Endothelial cell (in vitro differentiated cells): Measurements from ENCODE around the gene TIMM23. TPM values are rescaled to one million over a fixed set of nuclear protein-coding genes. Genes with fewer than 3 reads are reported as not detected.
A peak's percentile ranks its signal among the peaks of the same experiment; 100 is the strongest.

Source experiments
- DNase-seq: peaks from one replicate; pipeline ENCODE4 v3.0.0; 2021; ENCODE audit warnings: low spot score
- H3K27ac Mint-ChIP-seq: one replicate; pipeline ENCODE4 v1.8.0; 2021; ENCODE audit warnings: mixed read lengths, inconsistent platforms; ENCODE audit not compliant: unreplicated experiment
- H3K27me3 Mint-ChIP-seq: one replicate; pipeline ENCODE4 v1.8.0; 2021; ENCODE audit warnings: mild to moderate bottlenecking, moderate library complexity, mixed read lengths, inconsistent platforms; ENCODE audit not compliant: unreplicated experiment
- H3K36me3 Mint-ChIP-seq: one replicate; pipeline ENCODE4 v1.8.0; 2021; ENCODE audit warnings: mild to moderate bottlenecking, low read depth, mixed read lengths, inconsistent platforms; ENCODE audit not compliant: unreplicated experiment
- H3K4me1 Mint-ChIP-seq: one replicate; pipeline ENCODE4 v1.8.0; 2021; ENCODE audit warnings: mild to moderate bottlenecking, mixed read lengths, inconsistent platforms; ENCODE audit not compliant: unreplicated experiment
- H3K4me3 Mint-ChIP-seq: one replicate; pipeline ENCODE4 v1.8.0; 2021; ENCODE audit warnings: mild to moderate bottlenecking, mixed read lengths, inconsistent platforms; ENCODE audit not compliant: unreplicated experiment
- H3K9me3 Mint-ChIP-seq: one replicate; pipeline ENCODE4 v1.8.0; 2021; ENCODE audit warnings: mixed read lengths, inconsistent platforms; ENCODE audit not compliant: unreplicated experiment
- CTCF ChIP-seq: fragments of 200-600 bp; sonication (generic); IDR thresholded peaks from one replicate; pipeline ENCODE4 v1.5.0; 2021; ENCODE audit warnings: antibody characterized with exemption; ENCODE audit not compliant: unreplicated experiment
- total RNA-seq: library from RNA; stranded (reverse); fragmentation: NEBNext Ultra II Directional; extraction: Animal tissue kit (Norgen Biotek cat#: 25700); gene quantifications from one replicate; pipeline ENCODE4 v1.2.1, GENCODE V29; 2021; ENCODE audit not compliant: unreplicated experiment

Gene TIMM23
- total RNA-seq, 1 donor from 2014 or later, result 57.9 TPM

GRCh38 chr10:46018453-46019176 is 46.3 kb downstream of the TIMM23 start:
- H3K27me3 Mint-ChIP-seq, result peaks cover 1% of the 10 kb centered on the region
- H3K4me1 Mint-ChIP-seq, result peaks cover 47% of the 10 kb centered on the region
- no peak for TF ChIP-seq CTCF
- no peaks in the 10 kb centered on the region for H3K9me3 Mint-ChIP-seq
- H3K27ac Mint-ChIP-seq, result peak overlapping the region; percentile 92
- H3K36me3 Mint-ChIP-seq, result peaks cover 13% of the 10 kb centered on the region
- H3K4me3 Mint-ChIP-seq, result peak overlapping the region; percentile 84
- no peak for DNase-seq

- no peak for DNase-seq
- no peaks in the 10 kb centered on the region for H3K9me3 Mint-ChIP-seq
- H3K27me3 Mint-ChIP-seq, result peaks cover 1% of the 10 kb centered on the region
- peaks cover 12% of the 10 kb centered on the region for H3K36me3 Mint-ChIP-seq
- H3K27ac Mint-ChIP-seq, result peak overlapping the region; percentile 92
- no peak overlapping the region for H3K4me3 Mint-ChIP-seq
- peaks cover 53% of the 10 kb centered on the region for H3K4me1 Mint-ChIP-seq
- TF ChIP-seq CTCF, result no peak
These were observed 46.9 kb downstream of the TIMM23 start for GRCh38 chr10:46019177-46019528.

GRCh38 chr10:46019569-46020343 is 47.5 kb downstream of the TIMM23 start:
- H3K4me3 Mint-ChIP-seq, result peak overlapping the region; percentile 57
- H3K36me3 Mint-ChIP-seq, result peaks cover 6% of the 10 kb centered on the region
- H3K27ac Mint-ChIP-seq, result peak overlapping the region; percentile 92
- no peak for DNase-seq
- no peak for TF ChIP-seq CTCF
- H3K4me1 Mint-ChIP-seq, result peaks cover 54% of the 10 kb centered on the region
- no peaks in the 10 kb centered on the region for H3K9me3 Mint-ChIP-seq
- peaks cover 1% of the 10 kb centered on the region for H3K27me3 Mint-ChIP-seq

GRCh38 chr10:46020344-46020657 is 48.0 kb downstream of the TIMM23 start:
- Mint-ChIP-seq H3K27me3 (peaks cover 1% of the 10 kb centered on the region), H3K9me3 (no peaks in the 10 kb centered on the region), H3K27ac (peak overlapping the region; percentile 92), H3K4me1 (peaks cover 54% of the 10 kb centered on the region), H3K36me3 (peaks cover 3% of the 10 kb centered on the region), H3K4me3 (no peak overlapping the region)
- TF ChIP-seq CTCF, result no peak
- no peak for DNase-seq
